Upper lobe of left lung (tissue), 4 donors: ENCODE results near the gene RGMA.

Experiments
- CTCF ChIP-seq, 6 experiments: fragments of 450-650 bp in 4 of 6; fragments of 200-600 bp in 2 of 6; sonication (generic) in 2 of 6; IDR thresholded peaks; one replicate each; pipeline ENCODE4 v1.5.1; 2016 to 2019; ENCODE audit warnings: antibody characterized with exemption in 6 of 6
- EP300 ChIP-seq, 4 donors: sonication (generic); formaldehyde crosslinking; IDR thresholded peaks; one replicate each; pipeline ENCODE4 v1.5.1; 2017; ENCODE audit warnings: antibody characterized with exemption in 4 of 4, control low read depth in 2 of 4
- POLR2A ChIP-seq, 4 donors: fragments of 450-650 bp; IDR thresholded peaks; one replicate each; pipeline ENCODE4 v1.5.1; 2016 to 2017; ENCODE audit warnings: antibody characterized with exemption in 4 of 4, mild to moderate bottlenecking in 2 of 4
- POLR2AphosphoS5 ChIP-seq, 2 donors: sonication (generic); formaldehyde crosslinking; IDR thresholded peaks; one replicate each; pipeline ENCODE4 v1.5.1; 2017; ENCODE audit warnings: antibody characterized with exemption in 2 of 2

- TF ChIP-seq CTCF (IDR thresholded peaks at IDR 0.05) (peak in 1 of 6 experiments; percentile 10), EP300 (IDR thresholded peaks at IDR 0.05) (no peak), POLR2AphosphoS5 (IDR thresholded peaks at IDR 0.05) (no peak), POLR2A (IDR thresholded peaks at IDR 0.05) (no peak)
Measured at GRCh38 chr15:93088200-93088980, 621 bp downstream of the RGMA start.
